ENCODE results near the gene GCH1. TPM values are rescaled to one million over a fixed set of nuclear protein-coding genes. Genes with fewer than 3 reads are reported as not detected.
"Not testable (repeated sequence)": the region's sequence is repeated elsewhere in the genome, so short reads cannot be mapped to it uniquely, and the experiment has no call there.

Gene GCH1
- polyA plus RNA-seq, 1 donor from 2014 or later, result 4.9 TPM

DNA sequence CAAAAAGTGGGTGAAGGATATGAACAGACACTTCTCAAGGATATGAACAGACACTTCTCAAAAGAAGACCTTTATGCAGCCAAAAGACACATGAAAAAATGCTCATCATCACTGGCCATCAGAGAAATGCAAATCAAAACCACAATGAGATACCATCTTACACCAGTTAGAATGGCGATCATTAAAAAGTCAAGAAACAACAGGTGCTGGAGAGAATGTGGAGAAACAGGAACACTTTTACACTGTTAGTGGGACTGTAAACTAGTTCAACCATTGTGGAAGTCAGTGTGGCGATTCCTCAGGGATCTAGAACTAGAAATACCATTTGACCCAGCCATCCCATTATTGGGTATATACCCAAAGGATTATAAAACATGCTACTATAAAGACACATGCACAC, 27.0 kb downstream of the GCH1 start:
- not testable (repeated sequence) for H3K9ac ChIP-seq (ENCODE audit: low read length); H3K27me3 ChIP-seq (ENCODE audit: insufficient read depth, low read depth, low read length); H3K9me2 ChIP-seq (ENCODE audit: insufficient read depth, low read length); H3K9me3 ChIP-seq (ENCODE audit: low read length); H3K27ac ChIP-seq (ENCODE audit: low read length); H3K4me3 ChIP-seq (ENCODE audit: low read length); H3K79me2 ChIP-seq (replicated peaks; ENCODE audit: insufficient read depth, low read length); H3K4me2 ChIP-seq (ENCODE audit: low read length); H4K20me1 ChIP-seq (ENCODE audit: insufficient read depth); H3F3A ChIP-seq (ENCODE audit: insufficient read depth, low read length, poor library complexity, severe bottlenecking); H3K36me3 ChIP-seq (ENCODE audit: insufficient read depth, low read length); H2AFZ ChIP-seq (ENCODE audit: low read depth, low read length)

DNA sequence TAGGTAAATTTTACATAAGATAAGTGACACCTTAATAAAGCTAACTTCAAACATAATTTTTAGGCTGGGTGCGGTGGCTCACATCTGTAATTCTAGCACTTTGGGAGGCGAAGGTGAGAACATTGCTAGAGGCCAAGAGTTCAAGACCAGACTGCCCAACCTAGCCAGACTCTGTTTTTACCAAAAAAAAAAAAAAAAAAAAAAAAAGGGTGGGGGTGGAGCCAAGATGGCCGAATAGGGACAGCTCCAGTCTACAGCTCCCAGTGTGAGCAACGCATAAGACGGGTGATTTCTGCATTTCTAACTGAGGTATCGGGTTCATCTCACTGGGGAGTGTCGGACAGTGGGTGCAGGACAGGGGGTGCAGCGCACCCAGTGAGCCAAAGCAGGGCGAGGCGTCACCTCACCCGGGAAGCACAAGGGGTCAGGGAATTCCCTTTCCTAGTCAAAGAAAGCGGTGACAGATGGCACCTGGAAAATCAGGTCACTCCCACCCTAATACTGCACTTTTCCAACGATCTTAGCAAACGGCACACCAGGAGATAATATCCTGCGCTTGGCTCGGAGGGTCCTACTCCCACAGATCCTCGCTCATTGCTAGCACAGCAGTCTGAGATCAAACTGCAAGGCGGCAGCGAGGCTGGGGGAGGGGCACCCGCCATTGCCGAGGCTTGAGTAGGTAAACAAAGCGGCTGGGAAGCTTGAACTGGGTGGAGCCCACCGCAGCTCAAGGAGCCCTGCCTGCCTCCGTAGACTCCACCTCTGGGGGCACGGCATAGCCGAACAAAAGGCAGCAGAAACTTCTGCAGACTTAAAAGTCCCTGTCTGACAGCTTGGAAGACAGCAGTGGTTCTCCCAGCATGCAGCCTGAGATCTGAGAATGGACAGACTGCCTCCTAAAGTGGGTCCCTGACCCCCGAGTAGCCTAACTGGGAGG, 32.2 kb downstream of the GCH1 start:
- H3K4me3 ChIP-seq (ENCODE audit: low read length); H3K79me2 ChIP-seq (replicated peaks; ENCODE audit: insufficient read depth, low read length); H3K9me3 ChIP-seq (ENCODE audit: low read length); H3K9me2 ChIP-seq (ENCODE audit: insufficient read depth, low read length); H3K9ac ChIP-seq (ENCODE audit: low read length); H3K27ac ChIP-seq (ENCODE audit: low read length); H2AFZ ChIP-seq (ENCODE audit: low read depth, low read length); H4K20me1 ChIP-seq (ENCODE audit: insufficient read depth); H3K4me2 ChIP-seq (ENCODE audit: low read length); H3F3A ChIP-seq (ENCODE audit: insufficient read depth, low read length, poor library complexity, severe bottlenecking); H3K27me3 ChIP-seq (ENCODE audit: insufficient read depth, low read depth, low read length); H3K36me3 ChIP-seq (ENCODE audit: insufficient read depth, low read length): not testable (repeated sequence)

DNA sequence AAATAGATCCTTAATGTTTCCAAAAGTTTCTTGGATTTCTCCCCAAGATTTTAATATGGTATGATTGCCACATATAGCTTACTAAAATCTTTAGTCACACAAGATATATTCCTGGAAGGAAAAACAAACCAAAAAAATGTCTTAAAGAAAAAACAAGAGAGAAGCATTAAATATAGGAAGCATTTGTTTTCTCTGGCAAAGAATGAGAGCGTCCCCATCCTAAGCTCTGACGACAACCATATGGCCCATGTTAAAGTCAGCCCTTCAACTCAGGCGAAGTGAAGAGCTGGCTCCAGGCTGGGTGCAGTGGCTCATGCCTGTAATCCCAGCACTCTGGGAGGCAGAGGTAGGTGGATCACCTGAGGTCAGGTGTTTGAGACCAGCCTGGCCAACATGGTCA, 35.6 kb downstream of the GCH1 start:
- H3K4me3 ChIP-seq (ENCODE audit: low read length), result no peak overlapping the region
- no peaks in the 10 kb centered on the region for H3K36me3 ChIP-seq (ENCODE audit: insufficient read depth, low read length)
- H3K79me2 ChIP-seq (replicated peaks; ENCODE audit: insufficient read depth, low read length), result no peaks in the 10 kb centered on the region
- no peak overlapping the region for H3K9ac ChIP-seq (ENCODE audit: low read length)
- H4K20me1 ChIP-seq (ENCODE audit: insufficient read depth), result no peaks in the 10 kb centered on the region
- no peaks in the 10 kb centered on the region for H3F3A ChIP-seq (ENCODE audit: insufficient read depth, low read length, poor library complexity, severe bottlenecking)
- H3K9me2 ChIP-seq (ENCODE audit: insufficient read depth, low read length), result no peaks in the 10 kb centered on the region
- no peak overlapping the region for H3K27ac ChIP-seq (ENCODE audit: low read length)
- H3K4me2 ChIP-seq (ENCODE audit: low read length), result no peak overlapping the region
- H3K9me3 ChIP-seq (ENCODE audit: low read length), result no peaks in the 10 kb centered on the region
- H2AFZ ChIP-seq (ENCODE audit: low read depth, low read length), result no peak overlapping the region
- no peaks in the 10 kb centered on the region for H3K27me3 ChIP-seq (ENCODE audit: insufficient read depth, low read depth, low read length)
- TF ChIP-seq EZH2 (IDR thresholded peaks at IDR 0.05; ENCODE audit: borderline replicate concordance, insufficient read depth, low read length, poor library complexity, severe bottlenecking), result no peak
- TF ChIP-seq SMC3 (conservative IDR thresholded peaks at IDR 0.05; ENCODE audit: poor library complexity), result no peak
- no peak for TF ChIP-seq EP300 (conservative IDR thresholded peaks at IDR 0.05; ENCODE audit: poor library complexity, severe bottlenecking)
- no peak for TF ChIP-seq TAF1 (IDR thresholded peaks at IDR 0.05; ENCODE audit: low read depth)
- TF ChIP-seq, protein P1, sequence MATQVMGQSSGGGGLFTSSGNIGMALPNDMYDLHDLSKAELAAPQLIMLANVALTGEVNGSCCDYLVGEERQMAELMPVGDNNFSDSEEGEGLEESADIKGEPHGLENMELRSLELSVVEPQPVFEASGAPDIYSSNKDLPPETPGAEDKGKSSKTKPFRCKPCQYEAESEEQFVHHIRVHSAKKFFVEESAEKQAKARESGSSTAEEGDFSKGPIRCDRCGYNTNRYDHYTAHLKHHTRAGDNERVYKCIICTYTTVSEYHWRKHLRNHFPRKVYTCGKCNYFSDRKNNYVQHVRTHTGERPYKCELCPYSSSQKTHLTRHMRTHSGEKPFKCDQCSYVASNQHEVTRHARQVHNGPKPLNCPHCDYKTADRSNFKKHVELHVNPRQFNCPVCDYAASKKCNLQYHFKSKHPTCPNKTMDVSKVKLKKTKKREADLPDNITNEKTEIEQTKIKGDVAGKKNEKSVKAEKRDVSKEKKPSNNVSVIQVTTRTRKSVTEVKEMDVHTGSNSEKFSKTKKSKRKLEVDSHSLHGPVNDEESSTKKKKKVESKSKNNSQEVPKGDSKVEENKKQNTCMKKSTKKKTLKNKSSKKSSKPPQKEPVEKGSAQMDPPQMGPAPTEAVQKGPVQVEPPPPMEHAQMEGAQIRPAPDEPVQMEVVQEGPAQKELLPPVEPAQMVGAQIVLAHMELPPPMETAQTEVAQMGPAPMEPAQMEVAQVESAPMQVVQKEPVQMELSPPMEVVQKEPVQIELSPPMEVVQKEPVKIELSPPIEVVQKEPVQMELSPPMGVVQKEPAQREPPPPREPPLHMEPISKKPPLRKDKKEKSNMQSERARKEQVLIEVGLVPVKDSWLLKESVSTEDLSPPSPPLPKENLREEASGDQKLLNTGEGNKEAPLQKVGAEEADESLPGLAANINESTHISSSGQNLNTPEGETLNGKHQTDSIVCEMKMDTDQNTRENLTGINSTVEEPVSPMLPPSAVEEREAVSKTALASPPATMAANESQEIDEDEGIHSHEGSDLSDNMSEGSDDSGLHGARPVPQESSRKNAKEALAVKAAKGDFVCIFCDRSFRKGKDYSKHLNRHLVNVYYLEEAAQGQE (IDR thresholded peaks at IDR 0.05; ENCODE audit: borderline replicate concordance), result no peak
- TF ChIP-seq MXI1 (conservative IDR thresholded peaks at IDR 0.05; ENCODE audit: poor library complexity, severe bottlenecking), result no peak
- TF ChIP-seq RAD21 (conservative IDR thresholded peaks at IDR 0.05), result no peak

Data from neural cell (in vitro differentiated cells).